NCI-H748 treated with DMSO at 0.1 percent for 48 hours (cell line): ENCODE data around the gene SCRN3.
A peak's percentile ranks its signal among the peaks of the same experiment; 100 is the strongest.
"Not testable (repeated sequence)": the region's sequence is repeated elsewhere in the genome, so short reads cannot be mapped to it uniquely, and the experiment has no call there.

Experiments
- DNase-seq: peaks from one replicate; lab custom pipeline; 2025; lab: John Stamatoyannopoulos, UW

The SCRN3 gene

DNA sequence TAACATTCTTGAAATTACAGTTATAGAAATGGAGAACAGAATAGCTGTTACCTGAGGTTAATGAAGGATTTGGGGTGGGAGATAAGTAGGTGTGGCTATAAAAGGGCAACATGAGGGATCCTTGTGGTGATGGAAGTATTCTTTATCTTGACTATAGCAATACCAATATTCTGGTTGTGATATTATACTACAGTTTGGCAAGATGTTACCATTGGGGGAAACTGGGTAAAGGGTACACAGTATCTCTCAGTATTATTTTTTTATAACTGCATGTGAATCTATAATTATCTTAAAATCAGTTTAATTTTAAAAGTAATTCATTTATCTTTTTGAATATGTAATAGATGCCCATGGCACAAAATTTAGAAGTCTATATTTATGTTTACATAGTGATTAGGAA is 8.1 kb downstream of the SCRN3 start:
- no peak for DNase-seq

DNA sequence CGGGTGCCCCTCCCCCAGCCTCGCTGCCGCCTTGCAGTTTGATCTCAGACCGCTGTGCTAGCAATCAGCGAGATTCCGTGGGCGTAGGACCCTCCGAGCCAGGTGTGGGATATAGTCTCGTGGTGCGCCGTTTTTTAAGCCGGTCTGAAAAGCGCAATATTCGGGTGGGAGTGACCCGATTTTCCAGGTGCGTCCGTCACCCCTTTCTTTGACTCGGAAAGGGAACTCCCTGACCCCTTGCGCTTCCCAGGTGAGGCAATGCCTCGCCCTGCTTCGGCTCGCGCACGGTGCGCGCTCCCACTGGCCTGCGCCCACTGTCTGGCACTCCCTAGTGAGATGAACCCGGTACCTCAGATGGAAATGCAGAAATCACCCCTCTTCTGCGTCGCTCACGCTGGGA is 14.5 kb downstream of the SCRN3 start:
- DNase-seq: not testable (repeated sequence)

GRCh38 chr2:174412256-174412655 is 16.7 kb downstream of the SCRN3 start:
- DNase-seq: no peak

GRCh38 chr2:174428214-174428613 is 32.7 kb downstream of the SCRN3 start:
- no peak for DNase-seq

DNA sequence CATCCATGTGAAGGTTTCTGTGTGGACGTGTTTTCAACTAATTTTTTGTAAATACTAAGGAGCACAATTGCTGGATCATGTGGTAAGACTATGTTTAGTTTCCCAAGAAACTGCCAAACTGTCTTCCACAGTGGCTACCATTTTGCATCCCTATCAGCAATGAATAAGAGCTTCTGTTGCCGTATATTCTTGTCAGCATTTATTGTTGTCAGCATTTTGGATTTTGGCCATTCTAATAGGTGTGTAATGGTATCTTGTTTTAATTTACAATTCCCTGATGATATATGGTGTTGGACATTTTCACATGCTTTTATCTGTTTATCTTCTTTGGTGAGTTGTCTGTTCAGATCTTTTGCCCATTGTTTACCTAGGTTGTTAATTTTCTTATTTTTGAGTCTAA is 34.5 kb downstream of the SCRN3 start:
- no peak for DNase-seq

DNA sequence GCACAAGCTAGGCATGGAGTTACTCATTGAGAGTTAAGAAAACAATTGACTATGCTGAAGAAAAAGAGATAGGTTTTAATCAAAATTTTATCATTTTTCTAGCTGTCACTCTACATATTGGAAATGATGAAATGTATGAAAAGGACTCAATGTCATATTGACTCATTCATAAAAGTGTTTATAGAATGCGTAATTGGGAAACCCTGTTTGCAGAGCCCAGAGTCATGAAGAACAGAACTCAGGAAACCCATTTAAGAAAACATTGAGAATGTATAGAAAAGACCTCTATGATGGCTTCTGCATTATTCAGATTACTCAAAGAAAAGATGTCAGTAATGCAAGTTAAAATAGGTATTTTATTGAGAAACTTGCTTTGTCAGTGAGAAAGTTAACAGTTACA is 36.4 kb downstream of the SCRN3 start:
- no peak for DNase-seq

DNA sequence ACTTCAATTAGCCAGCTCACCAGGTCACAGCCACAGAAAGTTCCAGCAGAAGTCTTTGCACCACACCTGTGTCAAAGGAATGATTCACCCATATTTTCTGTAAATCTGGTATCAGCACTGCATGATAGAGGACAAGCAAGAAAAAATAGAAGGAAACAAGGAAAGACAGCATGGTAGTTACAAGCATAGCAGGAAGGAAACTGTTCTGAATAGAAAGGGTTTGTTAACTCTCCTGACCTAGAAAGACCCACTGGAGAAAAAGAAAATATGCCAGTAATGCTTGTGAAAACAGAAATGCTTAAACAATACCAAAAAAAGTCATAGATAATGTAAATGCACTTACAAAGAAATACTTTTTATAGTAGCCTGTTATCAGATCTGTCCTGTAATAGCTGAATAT is 40.8 kb downstream of the SCRN3 start:
- no peak for DNase-seq

GRCh38 chr2:174438146-174438886 is 42.8 kb downstream of the SCRN3 start:
- DNase-seq: no peak

DNA sequence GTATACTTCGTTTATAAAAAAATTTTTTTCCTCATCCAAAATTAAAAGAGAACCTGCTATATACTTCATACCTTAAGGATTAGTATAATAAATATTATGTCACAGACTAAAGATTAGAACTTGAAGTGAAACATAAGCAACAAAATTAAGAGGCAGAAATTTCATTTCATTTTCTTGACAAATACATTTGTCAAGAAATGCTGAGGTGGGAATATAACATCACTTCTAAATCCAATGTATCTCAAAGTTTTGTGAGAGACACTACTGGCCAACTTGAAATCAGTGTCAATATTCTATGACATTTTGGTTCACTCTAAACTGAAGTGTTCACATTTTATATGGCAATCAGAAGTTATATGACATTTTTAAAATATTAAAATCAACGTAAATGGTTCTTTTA is 43.8 kb downstream of the SCRN3 start:
- DNase-seq: no peak

GRCh38 chr2:174439950-174440349 is 44.4 kb downstream of the SCRN3 start:
- no peak for DNase-seq

GRCh38 chr2:174442546-174443510 is 47.3 kb downstream of the SCRN3 start:
- no peak for DNase-seq

GRCh38 chr2:174444761-174445160 is 49.2 kb downstream of the SCRN3 start:
- DNase-seq: no peak

DNA sequence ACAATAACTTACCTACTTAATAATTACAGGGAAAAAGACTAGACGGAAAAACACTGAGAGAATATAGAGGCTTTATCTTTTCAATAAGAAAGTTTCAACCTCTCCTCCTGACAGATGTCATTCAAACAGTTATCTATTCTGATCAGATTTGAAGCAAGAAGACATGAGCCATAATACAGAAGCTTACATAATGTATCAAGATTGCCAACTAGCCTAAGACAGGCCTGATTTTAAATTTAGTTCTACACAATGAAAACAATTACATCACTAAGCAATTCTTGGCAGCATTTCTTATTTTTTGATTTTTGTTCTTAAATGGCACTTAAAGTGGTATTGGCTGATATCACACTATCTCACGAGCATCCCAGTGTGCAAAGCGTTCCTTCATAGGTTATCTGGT is 49.7 kb downstream of the SCRN3 start:
- no peak for DNase-seq

DNA sequence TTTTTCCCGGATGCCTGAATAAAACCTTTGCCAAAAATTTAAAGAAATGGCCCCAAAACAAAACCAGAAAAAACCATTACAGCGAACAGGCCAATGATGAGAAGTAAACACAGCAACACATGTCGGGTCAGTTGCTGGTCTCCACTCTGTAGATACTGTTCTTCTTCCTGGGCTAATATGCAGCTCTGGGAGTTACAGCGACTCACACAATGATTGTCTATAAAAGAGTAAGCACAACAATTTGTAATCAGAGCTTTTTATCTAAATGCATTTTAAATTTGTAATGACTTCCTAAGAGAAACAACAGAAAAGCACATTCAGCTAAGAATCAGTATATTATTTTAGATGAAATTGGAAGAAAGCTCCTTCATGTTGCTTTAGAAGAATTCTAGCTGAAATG is 51.0 kb downstream of the SCRN3 start:
- DNase-seq: no peak

GRCh38 chr2:174449033-174449432 is 53.5 kb downstream of the SCRN3 start:
- DNase-seq: no peak

DNA sequence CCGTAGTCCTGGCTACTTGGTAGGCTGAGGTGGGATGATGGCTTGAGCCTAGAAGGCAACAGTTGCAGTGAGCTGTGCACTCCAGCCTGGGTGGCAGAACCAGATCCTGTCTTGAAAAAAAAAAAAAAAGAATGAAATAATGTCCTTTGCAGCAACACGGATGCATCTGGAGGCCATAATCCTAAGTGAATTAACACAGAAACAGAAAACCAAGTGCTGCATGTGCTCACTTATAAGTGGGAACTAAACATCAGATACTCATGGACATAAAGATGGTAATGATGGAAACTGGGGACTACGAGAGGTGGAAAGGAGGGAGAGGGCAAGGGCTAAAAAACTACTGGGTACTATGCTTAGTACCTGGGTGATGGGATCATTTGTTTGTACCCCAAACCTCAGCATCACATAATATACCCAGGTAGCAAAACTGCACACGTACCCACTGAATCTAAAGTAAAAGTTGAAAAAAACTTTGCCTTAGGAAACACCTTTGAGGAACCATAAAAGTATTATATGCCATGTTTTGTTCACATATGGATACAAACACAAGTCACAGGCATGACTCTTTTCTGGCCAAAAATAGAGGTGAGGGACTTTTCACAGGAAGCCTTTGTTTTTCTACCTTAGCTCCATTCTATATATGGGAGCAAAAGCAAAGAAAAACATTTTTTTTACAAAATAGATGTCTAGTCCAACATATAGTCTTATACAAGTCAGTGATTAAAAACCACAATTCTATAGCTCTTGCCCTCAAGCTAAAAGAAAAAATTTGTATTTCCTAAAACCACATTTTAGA is 54.7 kb downstream of the SCRN3 start:
- DNase-seq: no peak

- DNase-seq: no peak
Observed at GRCh38 chr2:174454566-174454965, 59.0 kb downstream of the SCRN3 start.

DNA sequence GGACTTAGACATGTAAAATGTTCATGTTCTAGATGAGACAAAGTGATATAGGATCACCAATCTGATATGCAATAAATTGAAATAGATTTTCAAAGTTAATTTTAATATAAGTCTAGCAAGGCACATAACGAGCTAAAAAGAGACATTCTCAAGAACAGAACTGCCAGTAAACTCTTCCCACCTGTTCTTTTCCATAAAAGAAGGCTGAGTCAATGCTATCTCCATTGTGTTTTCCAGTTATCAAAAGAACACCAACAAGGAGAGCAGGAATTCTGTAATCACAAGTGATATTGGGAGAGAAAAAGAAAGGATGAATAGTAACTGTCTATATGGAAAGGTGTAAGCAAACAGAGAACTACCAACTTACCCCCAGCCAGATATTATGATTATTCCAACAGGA is 65.7 kb downstream of the SCRN3 start:
- DNase-seq: no peak

DNA sequence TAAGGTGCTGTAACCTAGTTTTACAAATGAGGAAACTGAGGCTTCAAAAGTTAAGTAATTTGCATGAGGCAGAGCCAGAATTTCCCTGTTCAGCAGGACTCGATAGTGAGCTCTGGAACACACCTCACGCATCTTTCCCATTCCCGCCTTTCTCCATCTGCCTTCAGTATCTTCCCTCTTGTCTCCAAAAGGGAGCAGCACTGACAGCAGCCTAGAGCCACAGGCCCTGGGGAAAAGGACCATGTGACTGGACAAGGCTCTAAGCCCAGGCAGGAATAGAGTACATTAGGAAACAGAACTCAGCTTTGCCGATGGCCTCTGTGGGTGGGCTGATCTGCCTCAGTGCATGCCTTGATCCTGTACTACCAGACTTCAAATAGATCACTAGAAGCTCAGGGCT is 69.8 kb downstream of the SCRN3 start:
- DNase-seq: no peak

- DNase-seq: no peak
Observed at GRCh38 chr2:174473796-174474195, 78.3 kb downstream of the SCRN3 start.

DNA sequence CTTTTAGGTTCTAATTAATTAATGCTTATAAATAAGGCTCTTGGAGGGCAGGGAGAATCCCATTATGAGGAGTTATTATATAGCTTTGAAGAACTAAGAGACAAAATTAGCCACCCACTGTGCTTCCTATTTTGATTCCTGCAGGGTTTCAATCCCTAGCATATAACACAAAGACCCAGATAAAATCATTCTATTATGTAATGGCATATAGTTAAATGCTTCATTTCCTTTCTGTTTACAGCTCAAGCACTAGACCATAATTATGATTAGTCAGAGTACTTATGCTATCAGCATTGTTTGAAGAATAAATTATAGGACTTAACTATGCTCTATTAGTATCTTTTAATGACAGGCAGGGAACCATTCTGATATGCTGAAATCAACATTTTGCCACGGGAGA is 82.2 kb downstream of the SCRN3 start:
- peak; percentile 94 for DNase-seq
